GM23248 (cell line): ENCODE results near the gene WDR73. TPM values are rescaled to one million over a fixed set of nuclear protein-coding genes. Genes with fewer than 3 reads are reported as not detected.

Source experiments
- DNase-seq: peaks from one replicate; pipeline ENCODE4 v3.0.0-alpha.2; 2015
- H2AFZ ChIP-seq: fragments of 200-600 bp; sonication (generic); 2 replicates; pipeline ENCODE4 v1.6.1; 2016; ENCODE audit warnings: antibody characterized with exemption
- H3F3A ChIP-seq: fragments of 200-600 bp; sonication (generic); 2 replicates; pipeline ENCODE4 v1.6.1; 2016; ENCODE audit warnings: mild to moderate bottlenecking, antibody characterized with exemption, mixed run types; ENCODE audit not compliant: insufficient read depth
- H3K27ac ChIP-seq: fragments of 200-600 bp; sonication (generic); 2 replicates; pipeline ENCODE4 v1.5.1; 2016; ENCODE audit warnings: mild to moderate bottlenecking
- H3K27me3 ChIP-seq: fragments of 200-600 bp; sonication (generic); replicated peaks from 2 replicates; pipeline ENCODE4 v1.6.1; 2016; ENCODE audit warnings: mild to moderate bottlenecking; ENCODE audit not compliant: insufficient read depth
- H3K36me3 ChIP-seq: fragments of 200-600 bp; sonication (generic); 2 replicates; pipeline ENCODE4 v1.6.1; 2016; ENCODE audit warnings: low read depth, mild to moderate bottlenecking
- H3K4me1 ChIP-seq: fragments of 200-600 bp; sonication (generic); 2 replicates; pipeline ENCODE4 v1.6.1; 2016; ENCODE audit warnings: mild to moderate bottlenecking; ENCODE audit not compliant: insufficient read depth
- H3K4me2 ChIP-seq: fragments of 200-600 bp; sonication (generic); one replicate; pipeline ENCODE4 v1.6.1; 2016; ENCODE audit warnings: mild to moderate bottlenecking; ENCODE audit not compliant: unreplicated experiment
- H3K4me3 ChIP-seq: fragments of 200-600 bp; sonication (generic); 2 replicates; pipeline ENCODE4 v1.5.1; 2016; ENCODE audit warnings: mild to moderate bottlenecking
- H3K79me2 ChIP-seq: fragments of 200-600 bp; sonication (generic); 2 replicates; pipeline ENCODE4 v1.6.1; 2016; ENCODE audit warnings: mild to moderate bottlenecking; ENCODE audit not compliant: insufficient read depth
- H3K9ac ChIP-seq: fragments of 200-600 bp; sonication (generic); 2 replicates; pipeline ENCODE4 v1.6.1; 2016; ENCODE audit warnings: mild to moderate bottlenecking
- H3K9me2 ChIP-seq: fragments of 200-600 bp; sonication (generic); 2 replicates; pipeline ENCODE4 v1.6.1; 2016; ENCODE audit warnings: mixed run types, mild to moderate bottlenecking, moderate library complexity; ENCODE audit not compliant: insufficient read depth
- H3K9me3 ChIP-seq: fragments of 200-600 bp; sonication (generic); one replicate; pipeline ENCODE4 v1.6.1; 2017; ENCODE audit warnings: low read depth
- H4K20me1 ChIP-seq: fragments of 200-600 bp; sonication (generic); 2 replicates; pipeline ENCODE4 v1.6.0; 2016; ENCODE audit not compliant: insufficient read depth
- EZH2 ChIP-seq: fragments of 200-600 bp; sonication (generic); IDR thresholded peaks from 2 replicates; pipeline ENCODE4 v1.6.1; 2018; ENCODE audit warnings: antibody characterized with exemption, mild to moderate bottlenecking; ENCODE audit not compliant: insufficient read depth, poor library complexity, severe bottlenecking
- EZH2phosphoT487 ChIP-seq: fragments of 200-600 bp; sonication (generic); IDR thresholded peaks from 2 replicates; pipeline ENCODE4 v1.6.1; 2018; ENCODE audit warnings: antibody characterized with exemption, moderate library complexity, mild to moderate bottlenecking, low read depth; ENCODE audit not compliant: insufficient read depth
- WGBS, 2 experiments: methylation state at CpG; one replicate each; pipeline ENCODE4 v1.1.6; 2015 to 2017; ENCODE audit warnings: low lambda C conversion rate in 2 of 2, low coverage in 1 of 2; ENCODE audit errors: missing lambda C conversion rate in 2 of 2; 5-methylcytosine and 5-hydroxymethylcytosine counted together
- in situ Hi-C: fragments of 300-500 bp; cut with MboI; formaldehyde crosslinking; loops from 2 replicates; pipeline ENCODE4 v1.15.0; 2020
- polyA plus RNA-seq: library from polyadenylated mRNA; unstranded; fragments of >200 nt; fragmentation: Nextera tagmentation; extraction: Ambion mirVana; gene quantifications from 2 replicates; pipeline ENCODE4 v1.2.1, GENCODE V29; 2016
- total RNA-seq: library from RNA; depleted of rRNA; stranded (reverse); fragments of >200 nt; shearing (Covaris generic); gene quantifications from 2 replicates; pipeline ENCODE4 v1.2.3, GENCODE V29; 2014

The WDR73 gene
- total and polyA plus RNA-seq, 2 experiments from 2014 or later: 25.6 to 26.0 TPM

DNA sequence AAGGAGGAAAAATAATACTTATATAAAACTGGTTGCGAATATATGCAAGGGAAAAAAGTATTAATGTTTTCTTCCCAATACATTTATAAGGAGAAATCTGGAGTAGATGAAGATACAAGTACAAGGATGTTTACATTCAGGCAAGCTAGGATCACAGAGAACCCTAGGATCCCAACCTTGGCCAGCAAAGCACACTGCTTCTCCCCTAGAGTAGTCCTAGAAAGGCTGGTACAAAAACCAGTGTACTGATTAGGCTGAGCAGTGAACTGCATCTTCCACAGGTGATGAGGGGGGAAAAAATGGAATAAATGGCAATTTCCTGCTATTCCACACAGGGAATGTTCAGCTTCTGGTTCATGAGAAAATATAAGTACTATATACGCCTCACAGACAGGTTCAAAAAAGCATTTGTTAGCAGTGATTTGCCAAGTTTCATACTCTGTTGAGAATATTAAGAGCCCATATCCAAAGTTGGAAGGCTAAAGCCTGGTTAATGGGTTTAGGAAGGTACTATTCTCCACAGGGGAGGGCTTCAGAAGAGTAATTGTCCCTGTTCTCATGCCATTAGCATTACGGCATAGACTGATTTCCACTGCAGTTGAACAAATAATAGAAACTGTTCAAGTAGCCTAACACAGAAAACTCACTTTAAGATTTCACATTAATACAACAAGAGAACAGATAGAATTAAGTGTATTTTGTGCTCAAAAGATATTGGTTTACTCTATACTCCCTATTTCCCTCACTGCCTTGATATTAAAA is 14.3 kb upstream of the WDR73 start:
- Histone ChIP-seq H3K27me3 (no peaks in the 10 kb centered on the region), H2AFZ (no peak overlapping the region), H4K20me1 (no peaks in the 10 kb centered on the region), H3K4me1 (peaks cover 46% of the 10 kb centered on the region), H3K36me3 (peaks cover 25% of the 10 kb centered on the region), H3F3A (peaks cover 37% of the 10 kb centered on the region), H3K27ac (peak overlapping the region; percentile 88), H3K4me3 (no peak overlapping the region), H3K4me2 (peak overlapping the region; percentile 19), H3K9me2 (no peaks in the 10 kb centered on the region), H3K9ac (peak overlapping the region; percentile 15; the same call in 1 of the 2 replicates), H3K9me3 (no peaks in the 10 kb centered on the region), H3K79me2 (peaks cover 35% of the 10 kb centered on the region)
- WGBS, 2 experiments: 85% methylated on average over 3 of the region's 3 CpGs
- DNase-seq: no peak
- TF ChIP-seq EZH2 (no peak), EZH2phosphoT487 (no peak)
- in situ Hi-C loops: no loop called here

DNA sequence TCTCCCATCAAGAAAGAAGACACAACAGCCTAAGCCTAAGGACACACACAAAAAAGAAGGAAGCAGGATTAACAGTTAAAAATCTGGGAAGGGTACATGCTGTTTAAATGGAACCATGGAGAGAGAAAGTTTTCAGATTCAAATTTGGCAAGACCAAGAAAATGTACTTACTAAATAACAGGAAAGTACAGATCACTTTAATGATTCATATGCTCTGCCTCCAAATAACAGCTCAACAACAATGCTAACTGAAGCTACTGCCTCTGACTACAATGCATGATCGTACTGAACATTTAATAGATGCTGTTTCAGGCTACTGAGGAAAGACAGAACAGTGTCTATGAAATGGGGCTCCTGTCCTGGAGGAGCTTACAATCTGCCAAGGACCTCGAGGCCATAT is 12.3 kb upstream of the WDR73 start:
- Histone ChIP-seq H3K27me3 (no peaks in the 10 kb centered on the region), H3K9me3 (no peaks in the 10 kb centered on the region), H3K9me2 (no peaks in the 10 kb centered on the region), H3K79me2 (peaks cover 35% of the 10 kb centered on the region), H3K4me3 (no peak overlapping the region), H4K20me1 (no peaks in the 10 kb centered on the region), H3K27ac (peak overlapping the region; percentile 33), H3K4me2 (no peak overlapping the region), H3K36me3 (peaks cover 25% of the 10 kb centered on the region), H3F3A (peaks cover 39% of the 10 kb centered on the region), H3K4me1 (peaks cover 37% of the 10 kb centered on the region), H3K9ac (no peak overlapping the region), H2AFZ (no peak overlapping the region)
- WGBS, 2 experiments: 84 to 91% methylated on average over 2 of the region's 2 CpGs
- in situ Hi-C loops: no loop called here
- DNase-seq: peak; percentile 68
- TF ChIP-seq EZH2phosphoT487 (no peak), EZH2 (no peak)

DNA sequence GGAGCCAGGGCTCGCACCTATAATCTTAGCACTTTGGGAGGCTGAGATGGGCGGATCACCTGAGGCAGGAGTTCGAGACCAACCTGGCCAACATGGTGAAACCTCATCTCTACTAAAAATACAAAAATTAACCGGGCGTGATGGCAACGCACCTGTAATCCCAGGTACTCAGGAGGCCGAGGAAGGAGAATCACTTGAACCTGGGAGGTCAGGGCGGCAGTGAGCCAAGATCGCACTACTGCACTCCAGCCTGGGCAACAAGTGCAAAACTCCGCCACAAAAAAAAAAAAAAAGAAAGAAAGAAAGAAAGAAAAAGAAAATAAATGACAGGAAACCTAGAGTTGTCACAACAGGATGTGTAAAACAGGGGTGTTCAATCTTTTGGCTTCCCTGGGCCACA is 6.9 kb upstream of the WDR73 start:
- 97 to 99% methylated on average over 9 to 10 of the region's 10 CpGs for WGBS, 2 experiments
- TF ChIP-seq EZH2phosphoT487 (no peak), EZH2 (no peak)
- DNase-seq: no peak
- Histone ChIP-seq H3F3A (peaks cover 27% of the 10 kb centered on the region), H3K4me3 (no peak overlapping the region), H3K27me3 (no peaks in the 10 kb centered on the region), H3K9me2 (no peaks in the 10 kb centered on the region), H3K27ac (no peak overlapping the region), H4K20me1 (no peaks in the 10 kb centered on the region), H2AFZ (no peak overlapping the region), H3K9ac (no peak overlapping the region), H3K4me1 (0 out of 2 replicates have a peak, but pooled peaks cover under 1% of the 10 kb centered on the region), H3K79me2 (peaks cover 16% of the 10 kb centered on the region; the same call in 1 of the 2 replicates), H3K4me2 (no peak overlapping the region), H3K36me3 (peaks cover 11% of the 10 kb centered on the region; the same call in 1 of the 2 replicates), H3K9me3 (no peaks in the 10 kb centered on the region)
- in situ Hi-C loops: no loop called here

DNA sequence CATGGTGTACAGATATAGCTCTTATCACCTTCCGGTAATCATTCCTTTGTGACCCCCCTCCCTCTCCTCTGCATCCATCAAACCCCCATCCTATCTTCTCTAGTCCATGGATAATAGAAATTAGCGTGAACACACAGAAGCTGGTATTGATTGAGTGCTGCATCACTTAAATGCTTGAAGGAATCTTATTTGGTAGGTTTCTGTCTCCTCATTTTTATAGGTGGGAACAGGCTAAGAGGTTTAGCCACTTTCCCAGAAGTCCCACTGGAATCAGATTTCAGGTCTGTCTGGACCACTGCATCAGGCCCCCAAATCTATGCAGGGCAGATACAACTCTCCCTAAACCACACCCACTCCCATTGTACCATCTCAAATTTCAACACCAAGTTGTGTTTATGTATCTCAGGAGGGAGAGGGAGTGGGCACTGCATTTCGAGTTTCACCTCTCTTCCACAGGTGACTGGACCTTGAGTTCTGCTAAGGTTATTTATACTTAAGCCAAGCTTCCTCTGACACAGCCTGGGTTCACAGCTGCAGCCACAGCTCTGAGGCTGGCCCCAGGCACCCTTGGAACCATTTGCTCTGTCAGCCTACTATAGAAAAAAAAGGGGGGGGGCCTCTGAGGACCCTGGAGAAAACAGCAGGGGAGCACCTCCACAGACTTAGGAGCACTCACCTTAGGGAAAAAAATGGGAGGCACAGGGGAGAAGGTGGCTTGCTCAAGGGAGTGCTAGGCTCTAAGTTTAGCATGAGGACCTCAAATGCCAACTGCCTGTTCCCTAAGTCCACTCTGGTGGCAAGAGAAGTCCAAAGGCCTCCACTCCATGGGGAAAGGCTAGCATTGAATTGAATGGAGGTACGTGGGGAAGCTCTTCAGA is 6.1 kb upstream of the WDR73 start:
- Histone ChIP-seq H3K9me3 (no peaks in the 10 kb centered on the region), H3K4me3 (no peak overlapping the region), H3K9me2 (no peaks in the 10 kb centered on the region), H3K27me3 (no peaks in the 10 kb centered on the region), H4K20me1 (no peaks in the 10 kb centered on the region), H3K79me2 (0 out of 2 replicates have a peak, but pooled peaks cover 8% of the 10 kb centered on the region), H2AFZ (no peak overlapping the region), H3K4me2 (no peak overlapping the region), H3K36me3 (peaks cover 7% of the 10 kb centered on the region; the same call in 1 of the 2 replicates), H3K27ac (no peak overlapping the region), H3F3A (peaks cover 30% of the 10 kb centered on the region), H3K4me1 (peaks cover 2% of the 10 kb centered on the region), H3K9ac (no peak overlapping the region)
- no peak for DNase-seq
- 56 to 62% methylated on average over 4 of the region's 4 CpGs for WGBS, 2 experiments
- TF ChIP-seq EZH2phosphoT487 (no peak), EZH2 (no peak)
- in situ Hi-C loops: loop anchor here (10.0 kb wide), 1 partner anchor 265 kb away; no protein-coding TSS in a partner anchor
